ENCODE measurements around the gene RYR2. TPM values are rescaled to one million over a fixed set of nuclear protein-coding genes. Genes with fewer than 3 reads are reported as not detected.
A peak's percentile ranks its signal among the peaks of the same experiment; 100 is the strongest.
"Not testable (repeated sequence)": the region's sequence is repeated elsewhere in the genome, so short reads cannot be mapped to it uniquely, and the experiment has no call there.

RYR2 gene
- total RNA-seq, 1 experiment from 2014 or later = 2.3 TPM

DNA sequence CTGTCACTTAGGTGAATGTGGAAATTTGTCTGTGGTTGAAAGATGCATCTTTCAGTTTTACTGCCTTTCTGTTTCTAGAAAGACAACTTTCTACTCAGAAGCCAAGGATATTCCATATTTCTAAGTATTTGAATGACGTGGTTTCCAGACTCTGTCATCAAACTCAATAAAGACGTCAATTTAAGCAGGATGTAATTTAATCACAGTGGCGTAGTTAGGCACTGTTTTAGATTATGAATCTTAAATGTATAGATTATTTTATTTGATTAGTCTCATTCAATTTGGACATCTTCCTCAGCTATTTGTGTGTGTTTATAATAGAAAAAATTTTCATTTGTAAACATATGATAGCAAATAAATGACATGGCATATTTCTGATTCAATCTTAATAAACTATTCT lies 298.9 kb downstream of the RYR2 start:
- no peak for DNase-seq (ENCODE audit: low spot score)

DNA sequence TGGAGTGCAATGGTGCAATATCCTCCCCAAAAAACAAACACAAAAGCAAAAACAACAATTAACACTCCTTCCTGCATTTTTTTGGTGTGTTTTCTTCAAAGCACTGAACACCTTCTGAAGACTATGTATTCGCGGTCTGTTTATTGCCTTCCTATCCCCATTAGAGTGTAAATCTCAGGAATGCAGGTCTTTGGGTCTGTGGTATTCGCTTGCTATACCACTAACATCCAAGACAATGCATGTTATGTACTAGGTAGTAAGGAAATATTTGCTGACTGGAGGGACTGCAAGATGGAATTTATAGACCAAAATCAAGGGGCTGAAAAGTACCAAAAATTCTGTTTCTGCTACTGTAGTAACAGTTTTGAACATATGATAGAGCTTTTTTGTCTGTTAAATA lies 299.4 kb downstream of the RYR2 start:
- DNase-seq (ENCODE audit: low spot score) = no peak

DNA sequence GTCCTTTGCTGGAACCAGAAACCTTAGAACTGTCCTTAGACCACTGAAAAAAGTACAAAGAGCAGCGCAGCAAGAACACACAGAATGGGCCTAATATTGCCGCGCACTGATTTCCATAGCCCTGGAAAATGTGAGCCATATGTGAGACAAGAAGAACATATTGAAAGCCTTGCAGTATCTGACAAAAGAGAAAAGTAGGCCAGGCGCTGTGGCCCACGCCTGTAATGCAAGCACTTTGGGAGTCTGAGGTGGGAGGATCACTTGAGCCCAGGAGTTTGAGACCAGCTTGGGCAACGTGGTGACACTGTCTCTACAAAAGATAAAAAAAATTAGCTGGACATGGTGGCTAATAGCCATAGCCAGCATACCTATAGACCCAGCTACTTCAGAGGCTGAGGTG lies 300.7 kb downstream of the RYR2 start:
- no peak for DNase-seq (ENCODE audit: low spot score)

DNA sequence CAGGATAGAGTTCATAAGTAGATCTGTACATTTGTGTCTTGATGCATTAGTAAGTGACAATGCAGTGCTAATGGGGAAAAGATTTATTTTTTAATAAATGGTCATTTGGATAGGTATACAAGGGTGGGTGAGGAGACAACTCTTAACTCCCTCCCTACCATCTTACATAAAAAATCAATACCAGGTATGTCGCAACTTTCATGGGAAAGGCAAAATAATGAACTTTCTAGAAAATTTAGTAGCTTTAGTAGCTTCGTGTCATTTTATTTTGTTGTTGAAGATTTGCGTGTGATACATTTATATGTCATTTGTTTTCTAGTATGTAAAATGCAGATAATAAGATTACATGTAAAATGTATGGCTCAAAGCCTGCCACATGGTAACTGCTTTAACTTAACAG lies 310.8 kb downstream of the RYR2 start:
- DNase-seq (ENCODE audit: low spot score) = no peak

DNA sequence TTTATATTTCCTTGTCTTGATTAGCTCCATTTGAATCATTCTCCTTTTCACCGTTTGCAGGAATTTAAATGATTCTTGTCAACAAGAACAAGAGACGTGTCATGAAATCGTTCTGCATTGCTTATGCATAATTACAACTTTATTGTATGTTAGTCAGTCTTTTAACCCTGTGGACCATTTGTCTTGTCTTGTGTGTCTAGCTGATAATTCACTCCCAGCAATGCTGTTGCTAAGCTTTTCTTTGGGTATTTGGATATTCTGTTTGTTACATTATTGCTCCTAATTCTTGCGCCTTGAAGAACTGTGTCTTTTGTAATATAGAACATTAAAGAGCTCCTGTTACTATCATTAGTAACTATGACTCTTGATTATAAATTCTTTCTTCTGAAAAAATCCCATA lies 311.9 kb downstream of the RYR2 start:
- no peak for DNase-seq (ENCODE audit: low spot score)

DNA sequence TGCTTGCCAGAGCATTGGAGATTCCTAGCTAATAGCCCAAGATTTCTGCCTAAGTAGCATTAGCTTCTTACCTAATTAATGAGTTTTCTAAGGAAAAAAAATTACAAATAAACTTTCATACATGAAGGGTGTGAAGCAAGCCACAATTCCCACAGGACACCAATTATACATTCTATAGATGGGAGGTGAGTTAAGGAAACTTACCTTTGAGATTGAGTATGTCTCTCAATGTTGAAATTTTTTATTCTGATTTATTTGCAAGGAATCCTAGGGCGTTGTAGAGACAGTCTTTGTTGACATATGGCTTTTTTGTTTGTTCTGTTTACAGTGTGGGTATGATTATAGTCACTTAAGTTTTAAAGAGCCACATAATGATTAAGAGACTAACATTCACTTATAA lies 313.0 kb downstream of the RYR2 start:
- no peak for DNase-seq (ENCODE audit: low spot score)

DNA sequence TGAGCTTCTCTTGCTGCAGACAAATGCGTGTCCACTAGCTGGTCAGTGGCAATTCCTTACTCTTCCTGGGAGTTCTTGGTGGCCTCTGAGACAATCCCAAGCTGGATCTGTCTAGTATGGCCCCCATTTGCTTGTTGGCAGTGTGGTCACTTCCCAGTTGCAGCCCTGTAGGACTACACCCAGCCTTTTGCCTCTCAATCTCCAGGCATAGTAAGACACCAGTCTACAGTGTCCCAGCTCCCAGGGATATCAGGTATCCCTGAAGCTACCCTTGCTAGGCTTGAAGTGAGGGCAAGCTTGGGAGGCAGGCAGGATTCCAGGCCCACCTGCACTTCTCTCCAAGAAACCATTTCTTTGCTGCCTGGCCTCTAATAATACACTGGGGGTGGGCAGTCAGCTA lies 316.6 kb downstream of the RYR2 start:
- DNase-seq (ENCODE audit: low spot score) = no peak

DNA sequence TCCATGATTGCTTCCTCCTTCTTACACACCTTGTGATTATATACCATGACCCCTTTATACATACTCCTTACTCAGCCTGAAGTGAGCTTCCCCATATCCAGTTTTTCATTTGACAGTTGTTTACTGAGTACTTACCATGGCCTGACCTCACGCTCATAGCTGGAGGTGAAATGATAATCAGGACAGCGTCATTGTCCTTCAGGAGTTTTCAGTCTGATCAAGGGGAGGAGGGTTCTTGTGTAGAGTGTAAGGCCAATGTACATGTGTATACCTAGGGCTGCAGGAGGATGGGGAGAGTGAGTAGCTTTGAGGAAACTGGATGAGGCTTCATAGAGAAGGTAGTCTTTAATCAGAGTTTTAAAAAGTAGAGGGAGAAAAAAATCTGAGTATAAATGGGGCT lies 325.8 kb downstream of the RYR2 start:
- DNase-seq (ENCODE audit: low spot score) = no peak

DNA sequence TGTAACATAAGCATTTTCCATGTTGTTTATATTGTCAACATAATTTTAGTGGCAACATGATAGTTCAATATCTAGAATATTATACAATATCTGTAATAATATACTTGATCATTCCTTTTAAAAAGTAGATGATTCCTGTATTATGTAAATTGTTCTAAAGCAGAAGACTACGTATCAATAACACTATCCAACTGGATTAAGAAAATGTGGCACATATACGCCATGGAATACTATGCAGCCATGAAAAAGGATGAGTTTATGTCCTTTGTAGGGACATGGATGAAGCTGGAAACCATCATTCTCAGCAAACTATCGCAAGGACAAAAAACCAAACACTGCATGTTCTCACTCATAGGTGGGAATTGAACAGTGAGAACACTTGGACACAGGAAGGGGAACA lies 329.5 kb downstream of the RYR2 start:
- not testable (repeated sequence) for DNase-seq (ENCODE audit: low spot score)

DNA sequence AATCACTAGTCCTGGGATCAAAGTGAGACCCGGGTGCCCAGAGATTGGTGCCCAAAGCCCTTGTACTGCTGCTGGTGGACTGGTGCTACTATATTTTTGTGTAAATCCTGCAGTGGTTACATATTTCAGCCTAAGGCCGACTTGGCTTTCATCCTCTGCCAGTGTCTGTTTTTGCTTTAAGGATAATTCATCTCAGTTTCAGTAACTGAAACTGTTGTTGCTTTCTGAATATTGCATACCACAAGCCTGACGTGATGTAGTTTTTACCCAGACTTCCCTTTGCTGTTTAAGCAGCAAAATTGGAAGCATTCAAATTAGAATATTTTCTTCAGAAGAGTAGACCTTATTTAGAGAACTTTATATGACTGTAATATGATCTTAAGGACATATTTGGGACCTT lies 341.8 kb downstream of the RYR2 start:
- DNase-seq (ENCODE audit: low spot score) = no peak

DNA sequence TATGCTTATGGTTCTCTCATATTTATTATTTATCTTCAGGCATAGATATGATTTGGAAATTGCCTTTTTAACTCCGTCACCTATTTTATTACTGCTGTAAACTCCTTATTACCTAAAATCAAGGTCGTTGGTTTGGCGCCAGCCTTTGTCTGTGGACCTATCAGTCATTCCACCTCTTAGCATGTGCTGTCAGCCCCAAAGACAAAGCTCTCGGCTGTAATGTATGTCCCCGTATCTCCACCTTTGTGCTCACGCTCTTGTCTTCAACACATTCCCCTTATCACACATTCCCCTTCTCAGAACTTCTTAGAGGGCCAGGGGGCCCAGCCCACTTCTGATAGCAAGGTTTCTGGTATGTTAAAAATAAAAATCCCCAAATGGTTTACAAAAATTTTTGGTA lies 342.2 kb downstream of the RYR2 start:
- no peak for DNase-seq (ENCODE audit: low spot score)

DNA sequence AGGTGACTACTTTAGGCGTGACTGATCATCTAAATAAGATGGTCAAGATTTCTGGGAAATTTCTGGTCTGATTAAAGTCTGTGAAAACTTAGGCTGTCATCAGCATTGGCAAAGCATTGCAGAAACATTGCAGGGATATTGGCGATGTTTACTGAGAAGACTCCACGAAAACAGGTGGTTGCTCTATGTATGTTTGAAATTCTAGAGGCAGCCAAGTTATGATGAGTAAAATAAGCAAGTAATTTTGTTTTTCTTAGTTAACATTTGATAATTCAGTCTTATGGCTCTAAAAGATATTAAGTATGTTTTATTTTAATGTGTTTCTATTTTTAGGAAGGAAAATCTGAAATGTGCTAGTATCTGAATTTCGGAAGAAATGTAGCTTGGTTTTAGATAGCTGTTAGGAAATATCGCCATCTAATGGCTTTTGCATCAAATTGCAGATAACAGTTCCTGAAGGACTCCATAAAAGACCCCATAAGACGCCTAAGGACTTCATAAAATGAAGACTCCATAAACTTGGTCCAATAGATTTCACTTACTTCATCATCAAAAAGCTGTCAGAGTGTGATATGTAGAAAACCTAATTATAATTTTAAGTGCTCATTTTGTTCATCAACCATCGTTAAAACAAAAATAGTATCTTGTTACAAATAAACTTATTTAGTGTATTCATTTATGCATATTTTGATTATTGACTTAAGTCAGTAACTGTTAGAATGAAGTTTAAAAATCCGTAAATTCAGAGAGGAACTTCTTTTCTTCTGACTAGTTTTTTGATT lies 344.6 kb downstream of the RYR2 start:
- DNase-seq (ENCODE audit: low spot score) = peak; percentile 10

DNA sequence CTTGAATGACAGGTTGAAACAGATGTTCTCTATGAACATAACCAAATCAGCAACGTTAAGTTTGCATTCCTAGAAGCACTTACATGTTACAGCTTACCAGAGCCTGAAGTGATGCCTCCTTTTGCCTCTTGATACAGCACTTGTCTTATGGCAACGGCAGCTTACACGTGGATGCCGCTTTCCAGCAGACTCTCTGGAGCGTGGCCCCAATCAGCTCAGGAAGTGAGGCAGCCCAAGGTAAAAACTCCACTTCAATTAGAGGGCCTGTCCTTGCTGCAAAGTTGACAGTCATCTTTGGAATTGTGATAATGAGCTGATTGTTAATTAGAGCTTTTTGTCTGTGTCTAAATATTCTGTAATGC lies 345.1 kb downstream of the RYR2 start:
- no peak for DNase-seq (ENCODE audit: low spot score)

DNA sequence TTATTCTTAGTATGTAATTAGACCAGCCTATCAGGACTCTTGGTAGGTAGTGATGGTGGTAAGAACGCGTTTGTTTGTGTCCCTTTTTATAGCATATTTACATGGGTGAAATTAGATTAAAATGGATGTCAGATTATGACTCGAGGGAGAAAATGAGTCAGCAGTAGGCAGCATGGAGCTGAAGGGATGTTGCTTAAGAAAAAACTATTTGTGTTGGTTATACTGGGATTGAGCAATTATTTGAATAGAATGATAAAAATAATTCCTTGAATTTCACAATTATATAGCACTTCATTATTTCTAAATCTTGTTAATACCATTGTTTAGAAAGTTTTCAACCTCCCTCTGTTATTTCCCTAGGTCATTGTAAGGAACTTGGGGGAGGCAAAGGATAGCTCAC lies 348.8 kb downstream of the RYR2 start:
- no peak for DNase-seq (ENCODE audit: low spot score)

DNA sequence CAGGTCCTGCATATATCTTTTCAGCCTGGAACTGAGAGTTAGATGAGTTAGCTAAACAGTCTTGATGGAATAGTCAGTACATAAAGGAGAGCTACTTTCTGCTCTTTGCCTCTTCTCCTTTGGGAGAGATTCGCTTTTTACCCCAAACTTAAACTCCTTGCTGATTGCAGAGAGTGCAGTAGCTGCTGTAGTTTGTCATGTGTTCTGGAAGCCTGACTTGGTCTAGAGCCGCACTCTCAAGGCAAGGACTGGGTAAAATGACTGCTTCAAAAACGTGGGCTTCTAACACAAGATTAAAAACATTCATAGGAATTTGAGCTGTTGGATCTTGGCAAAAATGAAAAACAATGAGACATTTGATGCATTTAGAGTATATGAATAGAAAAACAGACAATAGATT lies 351.6 kb downstream of the RYR2 start:
- no peak for DNase-seq (ENCODE audit: low spot score)

DNA sequence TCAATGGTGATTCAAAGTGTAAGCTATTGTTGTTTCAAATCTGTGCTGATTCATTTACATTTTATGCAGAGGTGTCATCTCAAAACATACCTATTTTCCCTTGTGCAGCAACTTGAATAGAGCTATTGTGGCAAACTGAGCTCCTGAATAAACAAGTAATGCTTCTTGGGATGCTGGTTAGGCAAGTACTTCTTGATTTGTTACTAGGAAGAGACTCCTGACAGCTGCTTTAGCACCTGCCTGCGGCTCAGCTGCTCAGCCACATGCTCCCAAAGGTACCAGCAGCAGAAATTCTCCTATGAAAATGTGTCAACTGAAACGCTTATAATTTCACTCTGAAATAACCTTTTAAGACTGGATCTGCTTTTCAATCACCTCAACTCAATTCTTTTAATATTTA lies 352.3 kb downstream of the RYR2 start:
- DNase-seq (ENCODE audit: low spot score) = no peak

DNA sequence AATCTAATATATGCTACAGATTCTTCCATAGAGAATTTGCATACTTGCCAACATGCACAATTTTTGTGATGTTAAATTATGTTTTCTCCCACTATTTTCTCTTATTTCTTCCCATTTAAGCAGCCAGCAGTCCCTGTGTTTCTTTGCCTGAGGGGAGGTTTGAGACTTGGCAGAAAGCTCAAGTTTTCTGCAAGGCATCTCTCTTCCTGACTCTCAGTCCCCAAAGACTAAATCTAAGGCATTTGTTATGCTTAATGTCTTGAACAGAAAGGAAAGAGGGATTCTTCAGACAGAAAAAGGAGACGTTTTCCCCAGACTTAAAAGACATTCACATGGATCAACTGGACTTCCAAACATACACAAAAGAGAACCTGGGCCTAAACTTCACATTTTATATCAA lies 354.4 kb downstream of the RYR2 start:
- DNase-seq (ENCODE audit: low spot score) = no peak

DNA sequence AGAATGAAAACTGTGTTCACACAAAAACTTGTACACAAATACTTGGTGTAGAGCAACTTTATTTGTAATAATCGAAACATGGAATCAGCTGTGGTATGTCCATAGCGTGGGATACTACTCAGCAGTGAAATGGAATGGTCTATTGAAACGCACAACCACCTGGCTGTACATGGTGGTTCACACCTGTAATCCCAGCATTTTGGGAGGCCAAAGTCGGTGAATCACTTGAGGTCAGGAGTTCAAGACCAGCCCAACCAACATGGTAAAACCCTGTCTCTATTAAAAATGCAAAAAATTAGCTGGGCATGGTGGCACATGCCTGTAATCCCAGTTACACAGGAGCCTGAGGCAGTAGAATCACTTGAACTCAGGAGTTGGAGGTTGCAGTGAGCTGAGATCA lies 356.8 kb downstream of the RYR2 start:
- no peak for DNase-seq (ENCODE audit: low spot score)

DNA sequence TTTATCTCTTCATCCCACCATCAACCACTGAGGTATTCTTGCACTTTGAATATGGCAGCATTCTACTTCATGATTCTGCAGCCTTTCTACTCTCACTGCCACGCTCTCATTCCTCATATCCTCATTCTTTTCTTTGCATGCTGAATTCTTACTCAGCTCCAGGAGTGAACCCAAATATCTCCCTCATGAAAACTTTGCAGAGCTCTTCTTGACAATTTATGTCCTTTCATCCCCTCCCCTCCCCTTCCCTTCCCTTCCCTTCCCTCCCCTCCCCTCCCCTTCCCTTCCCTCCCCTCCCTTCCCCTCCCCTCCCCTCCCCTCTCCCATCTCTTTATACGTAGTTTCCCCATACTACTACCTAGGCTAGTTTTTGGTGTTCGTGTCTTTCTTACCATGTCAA lies 363.9 kb downstream of the RYR2 start:
- DNase-seq (ENCODE audit: low spot score) = no peak

DNA sequence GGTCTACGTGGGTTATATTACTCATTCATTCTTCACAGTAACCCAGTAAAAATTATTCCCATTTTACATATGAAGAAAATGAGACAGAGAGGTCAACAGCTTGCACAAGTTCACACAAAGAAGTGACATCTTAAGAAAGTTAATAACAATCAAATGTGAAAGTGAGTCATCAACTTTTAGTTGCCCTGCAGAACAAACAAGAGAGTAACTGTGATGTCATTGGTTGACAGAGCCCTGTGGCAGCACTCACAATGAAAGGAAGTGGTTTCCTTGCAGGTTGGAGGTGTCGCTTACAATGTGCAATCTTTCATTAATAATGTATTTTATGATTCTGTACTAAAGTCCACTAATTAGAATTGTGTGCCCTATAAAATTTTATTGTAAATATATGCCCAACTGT lies 369.6 kb downstream of the RYR2 start:
- DNase-seq (ENCODE audit: low spot score) = peak; percentile 35

DNA sequence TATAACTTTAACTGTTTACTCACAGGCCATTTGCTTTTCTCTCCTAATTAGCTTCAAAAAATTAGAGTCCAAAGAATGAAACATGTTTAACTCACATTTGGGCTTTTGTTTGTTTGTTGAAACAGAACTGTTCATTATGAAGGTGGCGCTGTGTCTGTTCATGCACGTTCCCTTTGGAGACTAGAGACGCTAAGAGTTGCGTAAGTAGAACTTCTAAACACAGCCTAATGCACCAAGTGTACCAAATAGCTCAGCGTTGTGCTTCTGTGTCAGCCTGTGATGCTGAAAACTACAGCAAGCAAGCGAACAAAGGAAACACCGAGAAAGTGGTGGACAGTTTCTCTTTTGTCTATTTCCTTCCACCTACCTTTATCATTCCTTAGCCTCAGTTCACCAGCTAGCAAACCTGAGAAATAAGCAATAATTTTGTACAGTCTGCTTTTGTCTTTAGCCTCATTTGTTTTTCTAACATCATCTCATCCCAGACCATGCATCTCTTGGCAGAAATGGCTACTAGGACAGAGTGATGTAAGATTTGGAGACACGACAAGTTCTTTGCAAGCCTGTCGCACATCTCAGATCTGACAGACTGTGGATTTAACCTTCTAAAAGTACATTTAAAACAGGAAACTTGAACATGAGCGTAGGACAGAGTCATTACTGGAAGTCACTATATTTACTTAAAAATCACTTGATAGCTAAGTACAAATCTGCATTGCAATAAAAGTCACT lies 375.1 kb downstream of the RYR2 start:
- DNase-seq (ENCODE audit: low spot score) = no peak

DNA sequence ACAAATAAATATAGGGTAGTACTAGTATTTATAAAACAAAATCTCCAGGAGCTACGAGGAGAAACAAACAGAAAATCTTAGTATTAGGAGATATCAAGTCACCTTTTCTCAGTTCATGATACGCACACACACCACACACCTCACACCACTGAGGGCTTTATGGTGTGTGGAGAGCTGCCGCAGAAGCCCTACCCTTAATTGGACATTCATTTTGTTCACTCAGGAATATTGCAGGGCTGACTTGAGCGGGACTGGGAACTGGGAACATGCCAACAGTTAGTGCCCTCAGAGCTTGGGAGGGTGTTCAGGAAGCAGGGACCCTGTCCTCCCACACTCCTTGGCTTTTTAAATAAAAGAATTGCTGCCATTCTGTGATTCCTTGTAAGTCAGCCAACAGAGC lies 386.8 kb downstream of the RYR2 start:
- no peak for DNase-seq (ENCODE audit: low spot score)

DNA sequence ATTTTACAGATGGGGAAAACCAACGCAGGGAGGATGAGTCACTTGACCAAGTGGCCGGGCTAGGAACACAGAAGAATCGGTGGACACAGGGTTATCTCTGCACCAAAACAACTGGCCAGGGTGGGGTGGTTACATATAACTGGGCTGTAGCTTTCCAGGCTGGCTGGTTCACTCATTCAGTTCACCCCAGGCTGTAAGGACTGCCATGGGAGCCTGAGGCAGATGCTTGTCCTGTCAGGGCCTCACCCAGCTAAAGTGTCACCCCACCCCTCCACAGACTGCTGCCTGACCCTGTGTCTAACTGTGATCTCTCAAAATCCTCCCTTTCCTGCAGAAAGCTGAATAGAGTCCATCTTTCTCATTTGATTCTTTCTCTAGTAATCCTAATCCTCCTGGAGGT lies 387.3 kb downstream of the RYR2 start:
- no peak for DNase-seq (ENCODE audit: low spot score)

DNA sequence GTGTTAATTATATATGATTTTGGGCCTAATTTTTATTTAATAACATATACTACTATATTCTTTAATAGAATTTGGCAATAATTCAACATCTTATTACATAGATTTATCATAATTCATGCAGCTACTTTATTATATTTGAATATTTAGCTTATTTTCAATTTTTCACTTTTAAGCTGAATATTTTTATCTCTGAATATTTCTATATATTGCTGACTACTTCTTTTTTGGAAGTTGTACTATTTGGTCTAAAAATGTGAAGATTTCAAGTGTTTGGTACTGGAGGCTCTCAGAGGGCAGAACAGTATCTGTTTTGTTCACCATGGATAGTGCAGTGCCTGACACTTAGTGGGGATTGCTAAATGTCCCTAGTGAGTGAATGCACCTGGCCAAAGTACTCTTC lies 389.5 kb downstream of the RYR2 start:
- DNase-seq (ENCODE audit: low spot score) = no peak
